ENCODE results near the gene UVRAG.

- TF ChIP-seq POLR2AphosphoS5 (IDR thresholded peaks at IDR 0.05; ENCODE audit: borderline replicate concordance, low read depth, low read length) (no peak), FOXP2 (optimal IDR thresholded peaks at IDR 0.05; ENCODE audit: control extremely low read depth, extremely low read length, insufficient read depth) (no peak), EZH2 (IDR thresholded peaks at IDR 0.05) (no peak)
These were observed 59.8 kb downstream of the UVRAG start for GRCh38 chr11:75874684-75875341.
